Measurements from ENCODE around the gene S1PR1.

- no peak for TF ChIP-seq CTCF (IDR thresholded peaks at IDR 0.05)
- TF ChIP-seq POLR2A (IDR thresholded peaks at IDR 0.05), result no peak
These were observed 47.2 kb downstream of the S1PR1 start for GRCh38 chr1:101284021-101284420.
